ENCODE results near the gene ZNF573.

The ZNF573 gene

GRCh38 chr19:37692956-37693620, 86.3 kb downstream of the ZNF573 start:
- DNase-seq: no peak

- DNase-seq: no peak
Observed at GRCh38 chr19:37691881-37692504, 87.4 kb downstream of the ZNF573 start.

All from NCI-H526 treated with DMSO at 0.1 percent for 48 hours (cell line).